ENCODE results near the gene KCTD1. TPM values are rescaled to one million over a fixed set of nuclear protein-coding genes. Genes with fewer than 3 reads are reported as not detected.

The KCTD1 gene
- total and polyA plus RNA-seq, 10 of the 15 experiments (the other 5 are each of a cell fraction or from before 2014, with no cell fraction given): 1.5 to 13.4 (median 5.5) TPM

DNA sequence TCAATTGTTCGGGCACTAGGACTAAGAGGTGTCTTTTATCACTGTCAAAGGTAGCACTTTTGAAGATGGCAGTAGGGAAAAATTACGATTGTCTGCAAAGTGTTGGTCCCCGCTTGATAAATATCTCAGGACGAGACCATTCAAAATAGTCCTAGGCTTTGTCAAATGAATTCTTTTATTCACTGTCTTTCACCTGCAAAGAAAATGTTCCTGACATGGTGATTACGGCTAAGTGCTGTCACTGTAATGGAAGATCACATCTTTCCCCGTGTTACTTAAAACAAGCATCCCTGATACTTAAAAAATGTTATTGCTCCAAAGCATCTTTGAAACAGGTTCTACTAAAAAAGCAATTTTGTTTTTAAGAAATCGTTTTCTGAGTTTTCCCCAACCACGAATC lies 71.7 kb downstream of the KCTD1 start (continued):
- TF ChIP-seq MAX (IDR thresholded peaks at IDR 0.05; ENCODE audit: low read depth, low read length) (no peak), TCF3 (IDR thresholded peaks at IDR 0.05; ENCODE audit: borderline replicate concordance, insufficient read depth, low read depth, low read length) (no peak), GABPA (IDR thresholded peaks at IDR 0.05; ENCODE audit: low read depth) (no peak)

DNA sequence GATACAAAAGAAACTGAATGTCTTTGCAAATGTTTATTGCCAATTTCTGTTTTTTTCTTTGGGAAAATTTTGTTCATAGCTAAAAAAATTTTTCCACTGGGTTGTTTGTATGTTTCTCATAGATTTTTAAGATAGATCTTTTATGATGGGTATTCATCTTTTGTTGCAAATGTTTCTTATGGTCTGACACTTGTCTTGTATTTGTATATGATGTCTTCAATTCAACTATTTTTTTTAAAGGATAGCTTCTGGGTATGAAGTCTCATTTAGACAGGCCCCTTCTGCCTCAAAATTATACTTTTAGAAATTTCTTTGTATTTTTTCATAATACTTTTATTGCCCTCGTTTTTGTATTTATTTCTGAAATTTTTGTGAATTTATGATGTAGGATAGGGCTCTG lies 73.8 kb downstream of the KCTD1 start:
- in situ Hi-C loops (cut with MboI) (no loop called here), intact Hi-C loops (cut with micrococcal nuclease; ENCODE audit: unreplicated experiment) (loop anchor here (5.0 kb wide), 1 partner anchor 68 kb away; no protein-coding TSS in a partner anchor)
- FAIRE-seq (no peak), DNase-seq (ENCODE audit: low read depth, low spot score) (no peak), ATAC-seq (no peak)
- H3K9me3 ChIP-seq (replicated peaks; ENCODE audit: control insufficient read depth, insufficient read depth, low read length): no peaks in the 10 kb centered on the region
- no peaks in the 10 kb centered on the region for H4K20me1 ChIP-seq (ENCODE audit: control insufficient read depth, insufficient read depth)
- 0% methylated on average over 1 of the region's 1 CpG for WGBS (ENCODE audit: insufficient coverage, insufficient replicate concordance, low lambda C conversion rate, missing lambda C conversion rate)
- BruUV-seq (replicated peaks): no TSS peak
- no peaks in the 10 kb centered on the region for H3K27me3 ChIP-seq (replicated peaks in 1 of 2; ENCODE audit: control insufficient read depth in 2 of 2, insufficient read depth in 2 of 2, low read length in 1 of 2)
- ChIA-PET POLR2A (no interaction called here), SMC1A (ENCODE audit: uncharacterized antibody, unreplicated experiment) (interaction anchor here (1.2 to 2.0 kb wide), 3 partner anchors 12 to 87 kb away, joined by 3 to 10 read pairs (median 7); no protein-coding TSS in a partner anchor), CTCF (interaction anchor here (0.9 to 1.4 kb wide), 5 partner anchors 12 to 90 kb away, joined by 3 to 5 read pairs (median 3); partner anchors contain the start of gene KCTD1), RAD21 (ENCODE audit: unreplicated experiment) (interaction anchor here (0.6 kb wide), 1 partner anchor 52 kb away, joined by 4 read pairs; no protein-coding TSS in a partner anchor)
- H3K4me1 ChIP-seq (ENCODE audit: control insufficient read depth, insufficient read depth, low read length): peaks cover 12% of the 10 kb centered on the region
- no peak overlapping the region for H3K4me2 ChIP-seq (ENCODE audit: control insufficient read depth, insufficient read depth)
- H3K79me2 ChIP-seq (ENCODE audit: control insufficient read depth, insufficient read depth, low read length): no peaks in the 10 kb centered on the region
- TF ChIP-seq CUX1 (IDR thresholded peaks at IDR 0.05; ENCODE audit: insufficient replicate concordance, low read depth, low read length): no peak
- TF ChIP-seq CEBPB (IDR thresholded peaks at IDR 0.05; ENCODE audit: borderline replicate concordance in 1 of 2, low read depth in 2 of 2, low read length in 2 of 2): no peak
- TF ChIP-seq ZBTB4 (CRISPR knock-in tag; IDR thresholded peaks at IDR 0.05): no peak
- no peak for TF ChIP-seq RAD21 (IDR thresholded peaks at IDR 0.05; ENCODE audit: insufficient read depth, low read depth, low read length)
- TF ChIP-seq E4F1 (IDR thresholded peaks at IDR 0.05; ENCODE audit: borderline replicate concordance, partially characterized antibody): no peak
- no peak overlapping the region for H3K9ac ChIP-seq (ENCODE audit: control insufficient read depth, insufficient read depth, low read length)
- H3K36me3 ChIP-seq (ENCODE audit: control insufficient read depth in 2 of 2, insufficient read depth in 2 of 2, low read length in 1 of 2): no peaks in the 10 kb centered on the region
- no peak overlapping the region for H3K27ac ChIP-seq (ENCODE audit: control insufficient read depth, insufficient read depth)
- no peak overlapping the region for H3K4me3 ChIP-seq
- no peak overlapping the region for H2AFZ ChIP-seq (ENCODE audit: control insufficient read depth, low read depth, low read length)
